Skeletal muscle satellite cell (primary cell): Measurements from ENCODE around the gene KIAA1549.

Experiments used
- H3K27me3 ChIP-seq: 2 replicates; pipeline ENCODE4 v1.7.0; 2013; ENCODE audit warnings: low read length; ENCODE audit not compliant: control insufficient read depth, insufficient read depth
- H3K36me3 ChIP-seq: 2 replicates; pipeline ENCODE4 v1.7.0; 2013; ENCODE audit warnings: mild to moderate bottlenecking, control low read depth, low read length; ENCODE audit not compliant: insufficient read depth
- H3K4me1 ChIP-seq: 2 replicates; pipeline ENCODE4 v1.7.0; 2013; ENCODE audit warnings: low read length; ENCODE audit not compliant: control insufficient read depth, insufficient read depth
- H3K4me2 ChIP-seq: 2 replicates; pipeline ENCODE4 v1.7.0; 2013; ENCODE audit warnings: mild to moderate bottlenecking, low read length
- H3K4me3 ChIP-seq: 2 replicates; pipeline ENCODE4 v1.7.0; 2013; ENCODE audit warnings: low read length
- H3K9ac ChIP-seq: 2 replicates; pipeline ENCODE4 v1.7.0; 2013; ENCODE audit warnings: mild to moderate bottlenecking, low read depth, low read length, moderate library complexity
- H3K9me3 ChIP-seq: replicated peaks from 2 replicates; pipeline ENCODE4 v1.7.0; 2013; ENCODE audit warnings: mild to moderate bottlenecking, control low read depth, low read length

Gene KIAA1549

GRCh38 chr7:138875794-138876193 is 105.4 kb downstream of the KIAA1549 start:
- peaks cover 19% of the 10 kb centered on the region for H3K4me1 ChIP-seq
- no peaks in the 10 kb centered on the region for H3K9me3 ChIP-seq
- no peaks in the 10 kb centered on the region for H3K27me3 ChIP-seq
- H3K9ac ChIP-seq: no peak overlapping the region
- H3K4me2 ChIP-seq: no peak overlapping the region
- H3K36me3 ChIP-seq: no peaks in the 10 kb centered on the region
- H3K4me3 ChIP-seq: no peak overlapping the region

GRCh38 chr7:138873220-138873892 is 107.8 kb downstream of the KIAA1549 start:
- no peak overlapping the region for H3K9ac ChIP-seq
- peaks cover 19% of the 10 kb centered on the region for H3K4me1 ChIP-seq
- no peaks in the 10 kb centered on the region for H3K27me3 ChIP-seq
- no peaks in the 10 kb centered on the region for H3K36me3 ChIP-seq
- no peak overlapping the region for H3K4me2 ChIP-seq
- H3K4me3 ChIP-seq: no peak overlapping the region
- no peaks in the 10 kb centered on the region for H3K9me3 ChIP-seq

- Histone ChIP-seq H3K4me1 (peaks cover 19% of the 10 kb centered on the region), H3K9me3 (no peaks in the 10 kb centered on the region), H3K36me3 (no peaks in the 10 kb centered on the region), H3K4me3 (no peak overlapping the region), H3K4me2 (no peak overlapping the region), H3K27me3 (no peaks in the 10 kb centered on the region), H3K9ac (no peak overlapping the region)
Measured at GRCh38 chr7:138872576-138872975, 108.6 kb downstream of the KIAA1549 start.

- Histone ChIP-seq H3K9me3 (no peaks in the 10 kb centered on the region), H3K4me1 (peaks cover 18% of the 10 kb centered on the region), H3K4me2 (no peak overlapping the region), H3K9ac (no peak overlapping the region), H3K4me3 (no peak overlapping the region), H3K36me3 (no peaks in the 10 kb centered on the region), H3K27me3 (no peaks in the 10 kb centered on the region)
Measured at GRCh38 chr7:138871814-138872090, 109.4 kb downstream of the KIAA1549 start.

GRCh38 chr7:138871065-138871813 is 110.0 kb downstream of the KIAA1549 start:
- Histone ChIP-seq H3K9ac (no peak overlapping the region), H3K4me3 (no peak overlapping the region), H3K4me1 (peaks cover 12% of the 10 kb centered on the region)

GRCh38 chr7:138869353-138869752 is 111.8 kb downstream of the KIAA1549 start:
- H3K9ac ChIP-seq: no peak overlapping the region
- H3K4me3 ChIP-seq: no peak overlapping the region
- no peak overlapping the region for H3K4me2 ChIP-seq
- H3K36me3 ChIP-seq: no peaks in the 10 kb centered on the region
- H3K9me3 ChIP-seq: no peaks in the 10 kb centered on the region
- H3K27me3 ChIP-seq: no peaks in the 10 kb centered on the region
- peaks cover 11% of the 10 kb centered on the region for H3K4me1 ChIP-seq

More at GRCh38 chr7:138871065-138871813, 110.0 kb downstream of the KIAA1549 start:
- H3K36me3 ChIP-seq: no peaks in the 10 kb centered on the region
- no peaks in the 10 kb centered on the region for H3K27me3 ChIP-seq
- no peak overlapping the region for H3K4me2 ChIP-seq
- no peaks in the 10 kb centered on the region for H3K9me3 ChIP-seq

GRCh38 chr7:138868711-138869110 is 112.5 kb downstream of the KIAA1549 start:
- no peak overlapping the region for H3K9ac ChIP-seq
- no peaks in the 10 kb centered on the region for H3K27me3 ChIP-seq
- no peaks in the 10 kb centered on the region for H3K9me3 ChIP-seq
- peaks cover 14% of the 10 kb centered on the region for H3K4me1 ChIP-seq
- no peak overlapping the region for H3K4me3 ChIP-seq
- H3K36me3 ChIP-seq: no peaks in the 10 kb centered on the region
- H3K4me2 ChIP-seq: no peak overlapping the region

GRCh38 chr7:138867744-138868143 is 113.4 kb downstream of the KIAA1549 start:
- Histone ChIP-seq H3K36me3 (no peaks in the 10 kb centered on the region), H3K9ac (no peak overlapping the region), H3K4me3 (no peak overlapping the region), H3K27me3 (no peaks in the 10 kb centered on the region), H3K4me1 (peaks cover 12% of the 10 kb centered on the region), H3K4me2 (no peak overlapping the region), H3K9me3 (no peaks in the 10 kb centered on the region)

- no peaks in the 10 kb centered on the region for H3K27me3 ChIP-seq
- H3K4me3 ChIP-seq: no peak overlapping the region
- H3K4me2 ChIP-seq: no peak overlapping the region
- H3K9me3 ChIP-seq: no peaks in the 10 kb centered on the region
- no peak overlapping the region for H3K9ac ChIP-seq
- peaks cover 9% of the 10 kb centered on the region for H3K4me1 ChIP-seq
- H3K36me3 ChIP-seq: no peaks in the 10 kb centered on the region
Measured at GRCh38 chr7:138866353-138866752, 114.8 kb downstream of the KIAA1549 start.

- no peak overlapping the region for H3K9ac ChIP-seq
- no peak overlapping the region for H3K4me2 ChIP-seq
- H3K36me3 ChIP-seq: no peaks in the 10 kb centered on the region
- peaks cover 9% of the 10 kb centered on the region for H3K4me1 ChIP-seq
- no peaks in the 10 kb centered on the region for H3K27me3 ChIP-seq
- H3K9me3 ChIP-seq: no peaks in the 10 kb centered on the region
- no peak overlapping the region for H3K4me3 ChIP-seq
Measured at GRCh38 chr7:138865843-138866242, 115.3 kb downstream of the KIAA1549 start.

GRCh38 chr7:138864667-138865066 is 116.5 kb downstream of the KIAA1549 start:
- no peaks in the 10 kb centered on the region for H3K9me3 ChIP-seq
- H3K4me3 ChIP-seq: no peak overlapping the region
- H3K27me3 ChIP-seq: no peaks in the 10 kb centered on the region
- H3K4me1 ChIP-seq: peaks cover 9% of the 10 kb centered on the region
- no peaks in the 10 kb centered on the region for H3K36me3 ChIP-seq
- no peak overlapping the region for H3K4me2 ChIP-seq
- H3K9ac ChIP-seq: no peak overlapping the region

- H3K9me3 ChIP-seq: no peaks in the 10 kb centered on the region
- H3K4me3 ChIP-seq: no peak overlapping the region
- no peak overlapping the region for H3K4me2 ChIP-seq
- H3K27me3 ChIP-seq: no peaks in the 10 kb centered on the region
- peaks cover 9% of the 10 kb centered on the region for H3K4me1 ChIP-seq
- no peaks in the 10 kb centered on the region for H3K36me3 ChIP-seq
- no peak overlapping the region for H3K9ac ChIP-seq
Measured at GRCh38 chr7:138863931-138864330, 117.3 kb downstream of the KIAA1549 start.
